HG03521 (cell line): ENCODE data around the gene MROH7.

Experiments
- ATAC-seq: cut with Tn5 transposase; IDR thresholded peaks from one replicate; pipeline ENCODE4 v1.9.1; 2021; ENCODE audit warnings: mild to moderate bottlenecking, moderate library complexity; ENCODE audit not compliant: unreplicated experiment

The MROH7 gene

DNA sequence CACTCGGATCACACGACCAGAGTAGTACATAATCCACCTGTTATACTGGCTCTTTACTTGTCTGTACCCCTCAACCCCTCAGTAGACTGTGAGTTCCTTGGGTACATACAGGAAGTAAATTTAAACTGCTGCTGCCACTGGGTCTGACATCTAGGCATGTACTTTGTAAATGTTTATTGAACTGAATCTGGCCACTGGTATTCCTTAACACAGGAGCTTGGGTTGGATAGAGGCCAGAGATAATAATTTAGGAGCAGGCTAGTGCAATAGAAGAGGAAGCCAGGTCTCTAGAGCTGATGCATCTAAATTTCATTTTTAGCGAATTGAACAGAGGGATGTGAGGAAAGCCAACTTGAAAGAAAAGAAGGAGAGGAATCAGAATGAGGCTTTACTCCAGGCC lies 86.4 kb downstream of the MROH7 start:
- ATAC-seq = no peak

DNA sequence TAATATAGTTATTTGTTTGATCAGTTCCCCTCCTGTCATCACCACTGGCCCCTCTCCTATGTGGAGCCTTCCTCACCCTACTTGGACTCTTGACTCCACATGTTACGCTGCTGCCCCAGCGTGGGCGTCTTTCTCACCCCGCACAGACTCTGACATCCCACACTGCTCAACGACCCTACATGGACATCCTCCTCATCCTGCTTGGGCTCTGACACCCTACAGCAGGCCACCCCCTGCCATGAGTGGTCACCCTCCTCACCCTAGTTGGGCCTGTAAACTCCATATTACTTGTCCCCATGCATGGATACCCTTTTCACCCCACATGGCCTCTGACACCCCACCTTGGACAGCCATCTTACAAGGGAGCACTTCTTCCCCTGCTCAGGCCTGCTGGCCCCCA lies 95.1 kb downstream of the MROH7 start:
- ATAC-seq = no peak

DNA sequence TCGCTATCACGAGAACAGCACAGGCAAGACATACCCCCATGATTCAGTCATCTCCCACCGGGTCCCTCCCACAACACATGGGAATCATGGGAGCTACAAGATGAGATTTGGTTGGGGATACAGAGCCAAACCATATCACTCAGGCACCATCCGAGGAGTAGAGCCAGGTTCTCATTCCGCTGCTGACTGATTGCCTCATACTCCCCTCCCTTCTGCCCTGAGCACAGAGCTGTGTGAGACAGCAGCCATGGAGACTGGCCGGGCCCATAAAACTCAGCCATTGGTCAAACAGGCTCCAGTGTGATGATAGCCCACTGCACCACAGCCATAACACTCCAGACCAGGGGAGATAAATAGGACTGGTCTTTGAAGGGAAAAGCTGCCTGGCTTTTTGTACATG lies 96.7 kb downstream of the MROH7 start:
- no peak for ATAC-seq

GRCh38 chr1:54741531-54741930 lies 99.9 kb downstream of the MROH7 start:
- ATAC-seq = no peak

DNA sequence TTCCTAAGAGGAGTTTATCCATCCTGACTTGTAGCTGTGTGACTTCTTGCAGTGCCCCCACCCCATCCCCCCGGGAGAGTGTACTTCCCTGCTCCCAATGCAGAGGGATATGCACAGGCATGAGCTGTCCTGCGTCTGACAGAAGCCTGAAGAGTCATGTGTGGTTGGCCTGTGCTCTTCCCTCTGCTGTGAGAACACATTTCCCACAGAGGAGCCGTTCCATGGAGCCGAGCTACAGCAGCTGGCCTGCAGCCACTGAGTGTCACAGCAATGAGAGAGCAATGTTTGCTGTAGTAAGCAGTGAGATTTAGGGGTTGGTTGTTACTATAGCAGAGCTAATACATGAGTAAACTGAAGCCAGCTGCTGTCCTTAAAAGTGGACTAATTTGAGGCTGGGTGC lies 100.7 kb downstream of the MROH7 start:
- no peak for ATAC-seq

DNA sequence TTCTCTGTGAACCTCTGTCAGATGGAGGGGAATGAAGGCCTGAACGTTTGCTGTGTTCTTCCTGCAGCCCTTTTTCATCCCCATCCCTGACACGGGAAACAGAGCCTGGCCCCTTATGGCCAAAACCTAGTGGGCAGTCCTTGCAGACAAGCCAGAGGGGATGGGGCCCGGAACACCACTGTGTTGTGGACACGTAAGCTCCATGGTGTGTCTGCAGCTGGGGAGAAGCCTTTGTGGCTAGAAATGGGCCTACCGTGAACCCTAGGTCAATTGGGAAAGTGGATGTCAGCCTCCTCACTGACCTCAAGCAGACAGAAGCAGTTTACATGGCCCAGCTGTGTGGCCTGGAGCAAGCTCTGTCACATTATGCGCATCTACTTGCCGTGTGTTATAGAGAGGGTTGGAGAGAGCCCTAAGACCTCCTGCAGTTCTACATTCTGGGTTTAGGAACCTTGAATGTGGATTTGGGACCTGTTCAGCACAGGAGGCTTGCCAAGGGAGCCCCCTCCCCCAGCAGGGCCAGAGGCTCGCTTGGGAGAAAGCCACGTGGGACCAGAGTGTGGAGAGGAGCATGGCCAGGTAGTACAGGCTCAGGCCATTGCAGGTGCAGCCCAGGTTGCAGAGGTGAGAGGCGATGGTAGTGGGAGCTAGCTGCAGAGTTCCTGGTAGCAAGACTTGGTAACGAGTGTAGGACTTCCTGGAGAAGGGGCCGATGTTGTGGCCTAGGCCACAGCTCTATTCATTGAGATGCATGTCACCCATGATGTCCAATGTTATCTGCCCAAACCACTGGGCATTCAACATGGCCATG lies 102.0 kb downstream of the MROH7 start:
- no peak for ATAC-seq

DNA sequence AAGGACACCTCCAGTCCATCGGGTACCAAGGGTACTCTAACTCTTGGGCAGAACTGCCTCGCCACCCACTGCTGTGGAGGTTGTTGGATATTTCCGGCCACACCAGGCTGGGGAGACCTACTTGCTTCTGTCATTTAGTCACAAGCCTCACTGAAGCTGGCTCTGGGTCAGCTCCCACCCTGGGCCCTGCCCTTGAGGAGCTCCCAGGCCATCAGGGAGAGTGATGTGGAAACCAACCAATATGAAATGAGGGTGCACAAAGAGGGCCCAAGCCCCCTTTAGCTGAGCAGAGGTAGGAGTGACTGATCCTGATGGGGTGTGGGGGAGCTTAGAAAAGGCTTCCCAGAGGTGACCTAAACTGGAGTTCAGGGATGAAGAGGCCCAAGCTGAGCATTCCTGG lies 103.1 kb downstream of the MROH7 start:
- no peak for ATAC-seq

- no peak for ATAC-seq
These were observed 103.7 kb downstream of the MROH7 start for GRCh38 chr1:54745274-54745673.

DNA sequence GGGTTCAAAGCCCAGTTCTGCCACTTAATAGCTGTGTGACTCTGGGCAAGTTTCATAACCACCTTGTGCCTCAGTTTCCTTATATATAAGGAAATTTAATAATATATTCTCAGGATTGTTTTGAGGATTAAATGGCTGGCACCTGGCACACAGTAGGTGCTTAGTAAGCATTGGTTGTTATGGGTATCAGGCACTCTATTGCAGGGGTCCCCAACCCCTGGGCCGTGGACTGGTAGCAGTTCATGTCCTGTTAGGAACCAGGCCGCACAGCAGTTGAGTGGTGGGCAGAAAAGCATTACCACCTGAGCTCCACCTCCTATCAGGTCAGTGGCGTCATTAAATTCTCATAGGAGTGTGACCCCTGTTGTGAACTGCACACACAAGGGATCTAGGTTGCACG lies 104.3 kb downstream of the MROH7 start:
- no peak for ATAC-seq

DNA sequence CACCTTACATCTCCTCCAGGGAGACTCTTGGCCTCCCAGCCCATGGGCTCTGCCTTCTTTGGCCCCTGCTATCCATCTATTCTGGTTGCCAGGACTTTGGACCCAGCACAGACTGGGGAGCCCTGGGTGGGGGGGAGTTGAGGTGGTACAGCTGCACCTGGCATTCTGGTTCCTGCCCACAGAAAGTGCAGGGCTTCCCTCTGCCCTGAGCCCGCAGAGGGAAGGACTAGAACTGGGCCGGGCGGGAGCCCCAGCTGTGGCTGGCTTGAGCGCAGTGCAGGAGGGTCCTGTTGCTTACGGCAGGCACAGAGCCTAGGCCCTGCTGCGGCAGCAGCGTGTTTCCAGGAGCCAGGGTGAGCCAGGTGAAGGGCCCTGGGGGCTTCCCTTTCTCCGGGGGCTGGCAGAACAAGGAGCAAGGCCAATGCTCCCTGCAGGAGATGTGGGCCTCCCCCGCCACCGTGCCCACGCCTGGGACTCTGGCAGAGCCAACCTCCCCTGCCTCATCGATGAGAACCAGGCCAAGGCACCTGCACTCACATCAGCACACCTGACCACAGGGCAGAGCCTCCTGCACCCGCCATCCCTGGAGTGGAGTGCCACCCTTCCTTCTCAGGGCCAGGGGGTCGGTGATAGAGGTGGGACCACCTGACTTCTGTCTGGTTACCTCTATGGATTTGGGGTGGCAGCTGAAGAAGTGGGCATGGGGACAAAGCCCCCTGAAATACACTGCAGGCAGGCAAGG lies 106.7 kb downstream of the MROH7 start:
- ATAC-seq = no peak

DNA sequence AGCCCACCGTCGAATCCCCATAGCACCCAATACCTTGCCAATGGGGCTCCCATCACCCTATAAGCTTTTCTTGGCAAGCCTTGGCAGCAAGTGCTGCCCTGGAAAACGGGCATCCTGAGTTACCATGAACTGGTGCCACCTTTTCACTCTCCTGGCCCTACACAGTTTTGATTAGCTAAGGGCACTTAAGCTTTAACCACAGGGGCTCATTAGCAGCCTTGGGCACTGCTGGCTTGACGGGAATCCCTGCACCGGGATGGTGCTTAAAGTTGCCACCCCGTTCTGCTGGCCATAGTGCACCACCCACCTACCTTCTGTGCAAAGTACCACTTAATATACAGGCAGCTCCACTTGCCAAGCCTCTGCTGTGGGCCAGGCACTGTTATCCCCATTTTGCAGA lies 109.0 kb downstream of the MROH7 start:
- ATAC-seq = no peak

DNA sequence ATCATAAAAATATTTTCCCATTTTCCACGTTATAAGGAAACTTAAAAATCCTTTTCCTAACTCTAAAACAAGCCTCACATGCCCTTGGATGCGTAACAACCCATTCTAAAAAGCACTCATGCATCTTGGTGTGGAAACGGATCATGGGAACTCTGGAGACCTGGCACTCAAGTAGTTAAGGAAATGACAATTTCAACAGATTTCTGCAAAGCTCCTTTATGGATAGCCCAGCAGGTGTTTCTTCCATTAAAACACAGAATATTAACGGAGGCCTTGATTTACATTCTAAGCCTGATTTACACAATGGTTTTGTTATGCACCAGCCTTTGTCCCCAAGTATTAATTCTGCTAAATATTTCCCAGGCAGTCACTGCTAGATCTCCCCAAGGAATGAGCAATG lies 109.8 kb downstream of the MROH7 start:
- no peak for ATAC-seq

- ATAC-seq = no peak
These were observed 112.5 kb downstream of the MROH7 start for GRCh38 chr1:54754045-54754444.

DNA sequence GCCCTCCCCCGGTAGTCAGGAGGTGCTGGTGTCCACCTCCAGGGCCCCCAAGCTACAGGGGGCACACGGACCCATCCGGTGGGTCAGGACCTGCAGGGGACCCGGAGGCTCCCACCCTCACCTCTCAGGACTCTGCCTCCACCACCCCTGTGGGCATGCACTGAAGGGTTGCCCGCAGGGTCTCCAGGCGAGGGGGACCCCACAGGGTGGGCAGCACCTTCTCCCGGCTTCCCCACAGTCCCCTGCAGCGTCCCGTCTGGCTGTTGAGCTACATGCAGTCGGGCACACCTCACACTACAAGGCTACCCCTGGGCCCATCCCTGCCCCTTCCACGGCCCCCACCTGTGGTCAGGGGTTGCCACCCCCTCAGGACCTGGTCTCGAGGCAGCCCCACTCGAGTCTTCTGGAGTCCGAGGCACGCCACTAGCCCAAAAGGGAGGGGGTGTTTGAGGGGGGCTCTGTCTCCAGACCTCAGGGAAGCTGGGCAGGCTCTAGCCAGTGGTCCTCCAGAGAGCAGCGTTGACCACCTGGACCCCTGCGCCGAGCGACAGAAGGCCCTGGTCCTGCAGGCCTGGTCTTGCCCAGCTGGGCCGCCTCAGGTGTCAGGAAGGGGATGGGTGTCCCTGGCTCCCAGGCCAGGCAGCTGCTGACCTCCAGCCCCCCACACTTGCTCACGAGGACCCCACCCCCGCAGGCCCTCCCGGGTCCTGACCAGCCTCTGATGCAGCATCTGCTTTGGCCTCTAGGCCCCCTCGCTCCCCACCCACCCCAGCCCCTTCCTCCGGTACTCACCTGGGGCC lies 113.1 kb downstream of the MROH7 start:
- no peak for ATAC-seq

DNA sequence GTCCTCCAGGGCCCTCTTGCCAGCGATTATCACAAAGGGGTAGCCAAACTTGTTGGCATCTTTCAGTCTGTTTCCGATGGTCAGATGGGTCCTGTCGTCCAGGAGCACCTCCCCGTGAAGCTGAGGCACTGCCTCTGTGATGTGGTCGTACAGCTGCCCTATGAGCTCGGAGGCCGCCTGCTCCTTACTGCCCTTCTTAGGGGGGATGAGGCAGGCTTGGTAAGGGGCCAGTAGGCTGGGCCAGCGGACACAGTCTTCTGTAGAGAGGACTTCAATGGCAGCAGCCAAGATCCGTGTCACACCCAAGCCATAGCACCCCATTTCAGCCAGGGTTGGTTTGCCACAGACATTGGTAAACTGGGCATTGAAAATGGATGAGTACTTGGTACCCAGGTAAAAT lies 116.2 kb downstream of the MROH7 start:
- ATAC-seq = no peak

DNA sequence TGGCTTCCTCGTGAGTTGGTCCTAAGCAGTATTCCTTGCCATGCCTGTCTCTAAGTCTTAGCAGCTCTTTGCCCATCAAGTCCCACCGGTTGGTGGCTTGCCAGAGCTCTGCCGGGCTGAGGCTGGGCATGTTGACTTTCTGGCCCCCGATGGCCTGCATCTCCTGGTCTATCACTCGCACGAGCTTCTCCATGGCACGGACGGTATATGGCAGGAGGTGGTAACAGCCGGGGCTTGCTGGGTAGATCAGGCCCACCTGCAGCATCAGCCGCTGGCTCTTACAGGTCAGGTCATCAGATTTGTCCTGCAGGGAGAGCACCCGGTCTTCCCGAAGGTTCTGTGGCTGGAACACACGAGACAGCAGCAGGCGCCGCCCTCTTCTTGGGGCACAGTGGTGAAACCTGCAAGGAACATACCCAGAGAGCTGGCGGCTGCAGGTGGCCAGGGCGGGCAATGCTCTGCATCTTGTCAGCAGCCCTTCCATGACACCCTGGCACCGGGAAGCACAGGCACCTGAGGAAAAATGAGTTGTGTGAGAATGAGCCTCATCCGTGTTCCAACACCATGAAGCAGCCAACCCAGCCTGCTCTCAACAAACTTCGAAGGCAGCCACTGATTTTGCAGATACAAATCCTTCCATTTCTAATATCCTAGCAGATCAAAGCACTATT lies 117.2 kb downstream of the MROH7 start:
- ATAC-seq = no peak
